K562 (cell line): ENCODE results near the gene NYAP2. TPM values are rescaled to one million over a fixed set of nuclear protein-coding genes. Genes with fewer than 3 reads are reported as not detected.

Experiments
- ATAC-seq: fragments of 200-7000 bp; cut with Tn5 transposase; 3 replicates; pipeline ENCODE4 v1.9.1; 2020; ENCODE audit warnings: moderate library complexity
- BruUV-seq: library from RNA; stranded (reverse); fragments of 400-500 nt; replicated peaks from 2 replicates; lab custom pipeline; 2021; lab: Mats Ljungman, UMichigan
- CTCF ChIA-PET: fragments of 300-600 bp; formaldehyde crosslinking; extraction: SDS; loops from one replicate; lab custom pipeline; 2021; ENCODE audit warnings: low intra/inter-chr PET ratio; lab: Yijun Ruan, JAX
- POLR2A ChIA-PET: fragments of 300-600, 350-650 bp; sonication (Branson Sonifier 250); formaldehyde crosslinking; extraction: SDS; loops from one replicate; lab custom pipeline; 2021; ENCODE audit warnings: antibody characterized with exemption, inconsistent platforms; lab: Yijun Ruan, JAX
- DNase-seq, 4 experiments: peaks; one replicate each; pipeline versions ENCODE4 v3.0.0 to v3.0.0-alpha.2; 2011 to 2018; ENCODE audit warnings: low spot score in 3 of 4, mixed read lengths in 3 of 4; ENCODE audit errors: extremely low read depth in 1 of 4
- FAIRE-seq: peaks from 2 replicates; lab custom pipeline; 2011; peaks lifted over from hg19 to GRCh38; lab: Jason Lieb, UNC
- H2AFZ ChIP-seq: 2 replicates; pipeline ENCODE4 v1.6.0; 2011; ENCODE audit warnings: low read depth, low read length, control low read depth, inconsistent platforms
- H3K27ac ChIP-seq: fragments of 200-600 bp; 3 replicates; pipeline ENCODE4 v1.8.0; 2011; ENCODE audit warnings: low read depth, mild to moderate bottlenecking, control low read depth, inconsistent platforms, low read length, moderate library complexity, mixed read lengths; ENCODE audit errors: extremely low read depth
- H3K27me3 ChIP-seq, 2 experiments: fragments of 300-600 bp in 1 of 2; 2 replicates in 1 of 2; 3 replicates in 1 of 2; pipeline versions ENCODE4 v1.6.0 to v1.8.0; 2011; ENCODE audit warnings: inconsistent platforms in 2 of 2, low read length in 2 of 2, mild to moderate bottlenecking in 1 of 2, mixed read lengths in 1 of 2, moderate library complexity in 1 of 2; ENCODE audit not compliant: control insufficient read depth in 2 of 2, insufficient read depth in 2 of 2
- H3K36me3 ChIP-seq: fragments of 300-600 bp; 3 replicates; pipeline ENCODE4 v1.8.0; 2011; ENCODE audit warnings: mild to moderate bottlenecking, low read length, inconsistent platforms; ENCODE audit not compliant: control insufficient read depth, insufficient read depth
- H3K4me1 ChIP-seq, 2 experiments: fragments of 200-600 bp in 1 of 2; replicated peaks in 1 of 2; 2 replicates in 1 of 2; 3 replicates in 1 of 2; pipeline versions ENCODE4 v1.5.1 to v1.8.0; 2011; ENCODE audit warnings: inconsistent platforms in 2 of 2, low read length in 2 of 2, mild to moderate bottlenecking in 1 of 2, mixed read lengths in 1 of 2, moderate library complexity in 1 of 2; ENCODE audit not compliant: control insufficient read depth in 2 of 2, insufficient read depth in 2 of 2
- H3K4me2 ChIP-seq: 2 replicates; pipeline ENCODE4 v1.6.1; 2011; ENCODE audit warnings: low read length, control low read depth, inconsistent platforms, mixed read lengths; ENCODE audit not compliant: insufficient read depth
- H3K4me3 ChIP-seq: fragments of 200-600 bp; sonication (generic), shearing (Covaris generic); 2 replicates; pipeline ENCODE4 v1.5.1; 2016; ENCODE audit warnings: control low read depth, inconsistent platforms
- H3K79me2 ChIP-seq: fragments of 200-600 bp; 3 replicates; pipeline ENCODE4 v1.8.0; 2011; ENCODE audit warnings: low read length, inconsistent platforms; ENCODE audit not compliant: control insufficient read depth, insufficient read depth
- H3K9ac ChIP-seq, 2 experiments: 2 replicates each; pipeline versions ENCODE4 v1.6.0 to v1.6.1; 2011; ENCODE audit warnings: low read depth in 2 of 2, low read length in 2 of 2, control low read depth in 1 of 2, inconsistent platforms in 1 of 2, mild to moderate bottlenecking in 1 of 2, mixed read lengths in 1 of 2; ENCODE audit not compliant: insufficient read depth in 1 of 2
- H3K9me1 ChIP-seq: one replicate; pipeline ENCODE4 v1.6.0; 2011; ENCODE audit warnings: inconsistent platforms, mild to moderate bottlenecking, low read length, moderate library complexity; ENCODE audit not compliant: control insufficient read depth, insufficient read depth
- H3K9me3 ChIP-seq: replicated peaks from 2 replicates; pipeline ENCODE4 v1.5.1; 2011; ENCODE audit warnings: low read depth, low read length, inconsistent platforms; ENCODE audit not compliant: control insufficient read depth, insufficient read depth
- H4K20me1 ChIP-seq: replicated peaks from 2 replicates; pipeline ENCODE4 v1.6.1; 2011; ENCODE audit warnings: low read length, inconsistent platforms, mixed read lengths; ENCODE audit not compliant: control insufficient read depth, insufficient read depth
- CEBPG ChIP-seq, 3 experiments: fragments of 200-800 bp in 1 of 3; sonication (Bioruptor generic) in 1 of 3; sonication (generic) in 1 of 3; formaldehyde crosslinking in 1 of 3; IDR thresholded peaks in 2 of 3; conservative IDR thresholded peaks in 1 of 3; 2 replicates each; pipeline versions ENCODE4 v1.6.1 to v1.8.0; 2016 to 2022; ENCODE audit warnings: missing compliant biosample characterization in 2 of 3, missing genetic modification characterization in 2 of 3, mild to moderate bottlenecking in 1 of 3, missing genetic modification reagents in 1 of 3
- EP300 ChIP-seq: IDR thresholded peaks from 2 replicates; pipeline ENCODE4 v1.6.1; 2012; ENCODE audit warnings: low read length, improper control_type of control experiment
- JUND ChIP-seq, 2 experiments: IDR thresholded peaks; 2 replicates in 1 of 2; 3 replicates in 1 of 2; pipeline ENCODE4 v1.6.1; 2011; ENCODE audit warnings: borderline replicate concordance in 2 of 2, low read depth in 2 of 2, low read length in 2 of 2, improper control_type of control experiment in 1 of 2, missing biosample characterization in 1 of 2, missing genetic modification characterization in 1 of 2, missing genetic modification reagents in 1 of 2
- MEIS2 ChIP-seq: fragments of 450-650 bp; IDR thresholded peaks from 2 replicates; pipeline ENCODE4 v1.6.1; 2014; ENCODE audit warnings: mild to moderate bottlenecking; ENCODE audit not compliant: partially characterized antibody
- NFATC3 ChIP-seq: fragments of 450-650 bp; IDR thresholded peaks from 2 replicates; pipeline ENCODE4 v1.6.1; 2017; ENCODE audit warnings: mild to moderate bottlenecking
- RAD21 ChIP-seq, 2 experiments: fragments of 250-450 bp in 1 of 2; fragments of 450-650 bp in 1 of 2; sonication (Bioruptor Pico) in 1 of 2; formaldehyde crosslinking in 1 of 2; IDR thresholded peaks in 1 of 2; conservative IDR thresholded peaks in 1 of 2; 2 replicates each; pipeline versions ENCODE4 v1.4.0 to v1.8.0; 2020 to 2022; ENCODE audit warnings: mild to moderate bottlenecking in 2 of 2, moderate library complexity in 1 of 2
- TCF3 ChIP-seq: sonication (generic); formaldehyde crosslinking; IDR thresholded peaks from 2 replicates; pipeline ENCODE4 v1.4.0; 2020; ENCODE audit warnings: mild to moderate bottlenecking, missing genetic modification reagents
- TCF7 ChIP-seq: sonication (generic); IDR thresholded peaks from 2 replicates; pipeline ENCODE4 v1.6.1; 2016; ENCODE audit warnings: antibody characterized with exemption, borderline replicate concordance
- ZNF143 ChIP-seq: sonication (generic); formaldehyde crosslinking; IDR thresholded peaks from 2 replicates; pipeline ENCODE4 v1.9.0; 2022; ENCODE audit warnings: mild to moderate bottlenecking, missing genetic modification reagents
- ZNF507 ChIP-seq: conservative IDR thresholded peaks from 2 replicates; pipeline ENCODE4 v1.6.1; 2017; ENCODE audit warnings: missing genetic modification characterization, missing compliant biosample characterization
- ZSCAN32 ChIP-seq: fragments of 450-650 bp; formaldehyde crosslinking; IDR thresholded peaks from 2 replicates; pipeline ENCODE4 v1.4.0; 2020; ENCODE audit warnings: mild to moderate bottlenecking, moderate library complexity
- in situ Hi-C: fragments of 300-500 bp; cut with MboI; formaldehyde crosslinking; loops from 4 replicates; pipeline ENCODE4 v1.15.0; 2018; ENCODE audit warnings: inconsistent platforms, mixed read lengths
- intact Hi-C: fragments of 100-400 bp; cut with micrococcal nuclease; formaldehyde crosslinking; loops from 2 replicates; pipeline ENCODE4 v1.14.2; 2022
- polyA plus RNA-seq, 8 experiments: library from polyadenylated mRNA; depleted of rRNA in 4 of 8; stranded (reverse) in 5 of 8; unstranded in 3 of 8; fragments of >200 nt; fragmentation: Nextera tagmentation in 2 of 8; fragmentation: Illumina TruSeq in 1 of 8; extraction: Ambion mirVana in 2 of 8; extraction: Trizol in 1 of 8; gene quantifications; 2 replicates each; pipeline versions ENCODE4 v1.2.1 to v1.2.3, GENCODE V29; 2011 to 2014; ENCODE audit warnings: inconsistent platforms in 1 of 8, missing spikeins in 1 of 8
- total RNA-seq, 7 experiments: library from RNA; depleted of rRNA in 6 of 7; stranded (reverse); fragments of >200 nt in 6 of 7; fragmentation: Illumina TruSeq in 2 of 7; extraction: Trizol in 2 of 7; gene quantifications; 2 replicates each; pipeline versions ENCODE4 v1.2.1 to v1.2.3, GENCODE V29; 2011 to 2021; ENCODE audit warnings: low replicate concordance in 1 of 7
- TF ChIP-seq, protein P1 (sequence below), 2 experiments: fragments of 450-650 bp in 1 of 2; sonication (generic) in 1 of 2; formaldehyde crosslinking in 1 of 2; IDR thresholded peaks in 1 of 2; conservative IDR thresholded peaks in 1 of 2; 2 replicates each; pipeline versions ENCODE4 v1.6.1 to v1.8.1; 2016 to 2023; ENCODE audit warnings: mild to moderate bottlenecking in 2 of 2, moderate library complexity in 2 of 2, inconsistent platforms in 1 of 2, missing genetic modification reagents in 1 of 2
- TF ChIP-seq, protein P2 (sequence below): fragments of 450-650 bp; formaldehyde crosslinking; IDR thresholded peaks from 2 replicates; pipeline ENCODE4 v1.4.0; 2022; ENCODE audit warnings: mild to moderate bottlenecking, moderate library complexity

The NYAP2 gene
- total and polyA plus RNA-seq, 9 of the 15 experiments (the other 6 are each of a cell fraction or from before 2014, with no cell fraction given) = 0.03 to 0.04 (median 0.04) TPM; not detected in 3

DNA sequence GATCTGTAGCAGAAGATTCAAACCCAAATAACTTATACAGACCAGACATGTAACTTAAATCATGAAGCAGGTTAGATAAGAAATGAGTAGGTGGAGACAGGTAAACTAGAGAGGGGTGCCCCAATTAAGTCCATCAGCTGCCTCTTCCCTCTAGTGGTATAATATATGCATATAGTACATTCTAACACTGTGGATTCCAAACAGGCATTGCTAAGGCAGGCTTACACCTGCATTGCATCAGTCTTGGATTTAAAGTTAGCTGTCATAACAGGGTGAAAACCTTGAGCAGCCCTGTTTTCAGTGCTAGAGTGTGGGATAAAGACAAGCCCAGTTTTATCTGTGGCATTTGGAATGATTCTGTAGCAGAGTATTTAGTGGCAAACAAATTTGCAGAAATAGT is 63.4 kb downstream of the NYAP2 start:
- FAIRE-seq (no peak), ATAC-seq (peak; percentile 87), DNase-seq (peak in 1 of 4 experiments; percentile 19)
- no TSS peak for BruUV-seq
- H3K36me3 ChIP-seq = no peaks in the 10 kb centered on the region
- no peak for TF ChIP-seq NFATC3
- TF ChIP-seq EP300 = peak; percentile 56
- TF ChIP-seq, protein P1, sequence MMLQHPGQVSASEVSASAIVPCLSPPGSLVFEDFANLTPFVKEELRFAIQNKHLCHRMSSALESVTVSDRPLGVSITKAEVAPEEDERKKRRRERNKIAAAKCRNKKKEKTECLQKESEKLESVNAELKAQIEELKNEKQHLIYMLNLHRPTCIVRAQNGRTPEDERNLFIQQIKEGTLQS (IDR thresholded peaks at IDR 0.05) = peak; percentile 47; the same call in 1 of the 2 replicates
- TF ChIP-seq, protein P1 (CRISPR knock-in tag; conservative IDR thresholded peaks at IDR 0.05) = no peak
- TF ChIP-seq ZNF143 (CRISPR knock-in tag) = no peak
- TF ChIP-seq, protein P2, sequence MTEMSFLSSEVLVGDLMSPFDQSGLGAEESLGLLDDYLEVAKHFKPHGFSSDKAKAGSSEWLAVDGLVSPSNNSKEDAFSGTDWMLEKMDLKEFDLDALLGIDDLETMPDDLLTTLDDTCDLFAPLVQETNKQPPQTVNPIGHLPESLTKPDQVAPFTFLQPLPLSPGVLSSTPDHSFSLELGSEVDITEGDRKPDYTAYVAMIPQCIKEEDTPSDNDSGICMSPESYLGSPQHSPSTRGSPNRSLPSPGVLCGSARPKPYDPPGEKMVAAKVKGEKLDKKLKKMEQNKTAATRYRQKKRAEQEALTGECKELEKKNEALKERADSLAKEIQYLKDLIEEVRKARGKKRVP = peak; percentile 93
- TF ChIP-seq ZNF507 (tag) = no peak
- TF ChIP-seq MEIS2 = peak; percentile 13
- TF ChIP-seq RAD21 (CRISPR knock-in tag; conservative IDR thresholded peaks at IDR 0.05 in 1 of 2, IDR thresholded peaks at IDR 0.05 in 1 of 2) = peak; percentile 8 to 51; a peak in 2 of 4 replicates
- 0 out of 2 replicates have a peak, but pooled peaks have one; percentile 9 for TF ChIP-seq JUND (IDR thresholded peaks at IDR 0.05; ENCODE audit: borderline replicate concordance, low read depth, low read length)
- TF ChIP-seq JUND (tag; IDR thresholded peaks at IDR 0.05; ENCODE audit: borderline replicate concordance, low read depth, low read length) = no peak
- TF ChIP-seq CEBPG (CRISPR knock-in tag; IDR thresholded peaks at IDR 0.05) = peak; percentile 66
- TF ChIP-seq CEBPG (tag; conservative IDR thresholded peaks at IDR 0.05 in 1 of 2, IDR thresholded peaks at IDR 0.05 in 1 of 2) = peak; percentile 41 to 86; a peak in 3 of 4 replicates
- 0 out of 2 replicates have a peak, but pooled peaks have one; percentile 47 for TF ChIP-seq ZSCAN32 (CRISPR knock-in tag)
- TF ChIP-seq TCF3 = peak; percentile 8; the same call in 1 of the 2 replicates
- no peak for TF ChIP-seq TCF7
- no peaks in the 10 kb centered on the region for H4K20me1 ChIP-seq
- no peaks in the 10 kb centered on the region for H3K27me3 ChIP-seq
- ChIA-PET POLR2A (no interaction called here), CTCF (no interaction called here)
- H2AFZ ChIP-seq = no peak overlapping the region
- H3K4me2 ChIP-seq = no peak overlapping the region
- H3K4me3 ChIP-seq = no peak overlapping the region
- H3K9me3 ChIP-seq = no peaks in the 10 kb centered on the region
- no peaks in the 10 kb centered on the region for H3K9me1 ChIP-seq
- H3K4me1 ChIP-seq = no peaks in the 10 kb centered on the region; a peak in 2 of 5 replicates
- intact Hi-C loops = no loop called here
- H3K79me2 ChIP-seq = no peaks in the 10 kb centered on the region
- H3K9ac ChIP-seq = no peak overlapping the region
- H3K27ac ChIP-seq = no peak overlapping the region
- in situ Hi-C loops = no loop called here
